ENCODE results near the gene PLEKHH3.
"Not testable (repeated sequence)": the region's sequence is repeated elsewhere in the genome, so short reads cannot be mapped to it uniquely, and the experiment has no call there.

The PLEKHH3 gene

DNA sequence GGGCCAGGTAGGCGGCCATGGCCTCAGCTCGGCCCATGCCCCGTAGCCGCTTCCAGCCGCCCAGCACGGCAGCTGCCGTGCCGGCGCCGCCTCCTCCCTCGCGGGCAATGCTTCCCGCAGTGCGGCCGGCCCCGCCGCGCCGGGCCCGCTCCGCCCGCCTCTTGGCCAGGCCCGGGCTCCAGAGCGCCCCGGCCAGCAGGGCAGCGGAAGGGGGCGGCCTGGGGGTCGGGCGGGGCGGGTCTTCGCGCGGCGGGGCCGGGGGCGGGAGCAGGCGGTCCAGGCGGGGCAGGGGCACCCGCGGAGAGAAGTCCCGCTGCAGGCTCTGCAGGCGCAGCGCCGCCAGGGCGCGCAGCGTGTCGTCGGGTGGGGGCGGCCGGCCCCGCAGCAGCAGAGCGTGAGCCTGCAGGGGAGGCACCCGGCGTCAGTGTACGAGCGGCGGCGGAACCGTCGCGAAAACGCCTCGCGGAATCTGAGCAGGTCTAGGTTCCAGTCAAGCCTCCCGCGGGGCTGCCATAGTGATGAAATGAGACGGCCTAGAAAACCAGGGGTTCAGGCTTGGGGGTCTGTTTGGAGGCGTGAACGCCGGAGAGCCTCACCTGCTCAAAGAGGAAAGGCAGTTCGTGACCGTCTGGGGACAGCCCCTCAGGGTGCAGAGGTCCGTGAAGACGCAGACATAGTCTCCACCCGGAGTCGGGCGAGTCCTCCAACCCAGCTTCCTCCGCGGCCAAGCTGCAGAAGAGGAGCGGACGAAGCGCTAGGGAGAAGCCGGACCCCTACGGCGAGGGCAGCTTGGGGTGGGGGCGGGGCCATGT is 6.6 kb downstream of the PLEKHH3 start:
- DNase-seq (ENCODE audit: low read depth): no peak
- H3K4me3 ChIP-seq (ENCODE audit: low read length): no peak overlapping the region
- TF ChIP-seq, protein P1, sequence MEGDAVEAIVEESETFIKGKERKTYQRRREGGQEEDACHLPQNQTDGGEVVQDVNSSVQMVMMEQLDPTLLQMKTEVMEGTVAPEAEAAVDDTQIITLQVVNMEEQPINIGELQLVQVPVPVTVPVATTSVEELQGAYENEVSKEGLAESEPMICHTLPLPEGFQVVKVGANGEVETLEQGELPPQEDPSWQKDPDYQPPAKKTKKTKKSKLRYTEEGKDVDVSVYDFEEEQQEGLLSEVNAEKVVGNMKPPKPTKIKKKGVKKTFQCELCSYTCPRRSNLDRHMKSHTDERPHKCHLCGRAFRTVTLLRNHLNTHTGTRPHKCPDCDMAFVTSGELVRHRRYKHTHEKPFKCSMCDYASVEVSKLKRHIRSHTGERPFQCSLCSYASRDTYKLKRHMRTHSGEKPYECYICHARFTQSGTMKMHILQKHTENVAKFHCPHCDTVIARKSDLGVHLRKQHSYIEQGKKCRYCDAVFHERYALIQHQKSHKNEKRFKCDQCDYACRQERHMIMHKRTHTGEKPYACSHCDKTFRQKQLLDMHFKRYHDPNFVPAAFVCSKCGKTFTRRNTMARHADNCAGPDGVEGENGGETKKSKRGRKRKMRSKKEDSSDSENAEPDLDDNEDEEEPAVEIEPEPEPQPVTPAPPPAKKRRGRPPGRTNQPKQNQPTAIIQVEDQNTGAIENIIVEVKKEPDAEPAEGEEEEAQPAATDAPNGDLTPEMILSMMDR (conservative IDR thresholded peaks at IDR 0.05; ENCODE audit: low read length): no peak

DNA sequence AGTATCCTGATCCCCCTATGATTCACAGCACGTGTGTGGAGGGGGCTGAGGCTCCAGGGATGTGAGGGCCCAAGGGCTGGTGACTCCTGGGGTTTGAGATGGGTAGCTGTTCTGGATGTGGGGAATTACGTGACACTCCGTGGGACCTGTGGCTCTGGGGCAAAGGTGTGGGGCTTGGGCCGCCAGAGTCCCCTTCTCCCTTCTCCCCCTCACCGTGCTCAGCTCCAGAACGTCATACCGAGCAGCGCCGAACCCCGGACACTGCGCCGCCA is 7.2 kb downstream of the PLEKHH3 start:
- no peak overlapping the region for H3K4me3 ChIP-seq (ENCODE audit: low read length)

DNA sequence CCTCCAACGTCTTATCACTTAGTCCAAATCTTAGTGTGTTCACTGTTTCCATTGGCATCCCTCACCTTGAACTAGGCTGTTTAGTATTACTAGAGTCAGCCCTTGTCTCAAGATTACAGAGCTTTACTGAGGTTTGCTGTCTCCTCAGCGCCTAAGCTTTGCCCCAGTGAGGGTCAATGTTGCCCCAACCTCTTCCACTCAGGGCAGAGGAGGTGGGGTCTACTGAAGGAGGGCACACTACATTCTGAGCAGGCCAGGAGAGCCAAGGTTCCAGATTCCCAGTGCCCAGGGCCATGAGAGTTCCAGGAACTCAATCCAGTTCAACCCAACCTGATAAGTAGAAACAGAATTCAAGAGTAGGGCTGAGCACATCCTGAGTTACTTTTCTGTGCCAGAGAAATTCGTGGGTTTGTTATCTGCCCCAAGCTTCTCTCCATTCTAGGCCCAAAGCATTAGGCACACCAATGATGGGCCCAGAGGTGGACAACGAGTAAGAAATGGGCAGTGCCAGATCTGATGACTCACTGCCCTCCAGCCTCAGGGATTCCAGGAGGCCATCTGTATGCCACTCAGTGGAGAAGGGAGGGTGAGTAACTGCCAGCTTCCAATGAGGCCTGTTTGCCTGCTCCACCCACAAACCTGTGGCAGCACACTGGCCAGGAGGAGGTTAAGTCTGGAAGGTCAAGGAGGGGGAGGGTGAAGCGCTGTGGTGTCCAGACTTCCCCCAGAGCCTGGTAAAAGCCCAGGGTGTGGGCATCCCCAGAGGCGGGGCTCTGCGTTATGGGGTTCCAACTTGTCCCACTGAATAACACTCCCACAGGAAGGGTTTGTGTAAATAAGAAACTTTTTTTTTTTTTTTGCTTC is 9.5 kb downstream of the PLEKHH3 start:
- DNase-seq (ENCODE audit: low read depth): peak; percentile 78
- no peak overlapping the region for H3K4me3 ChIP-seq (ENCODE audit: low read length)
- TF ChIP-seq, protein P1 (conservative IDR thresholded peaks at IDR 0.05; ENCODE audit: low read length): no peak

More for the DNA sequence above, 7.2 kb downstream of the PLEKHH3 start:
- TF ChIP-seq, protein P1 (conservative IDR thresholded peaks at IDR 0.05; ENCODE audit: low read length): no peak
- DNase-seq (ENCODE audit: low read depth): no peak

DNA sequence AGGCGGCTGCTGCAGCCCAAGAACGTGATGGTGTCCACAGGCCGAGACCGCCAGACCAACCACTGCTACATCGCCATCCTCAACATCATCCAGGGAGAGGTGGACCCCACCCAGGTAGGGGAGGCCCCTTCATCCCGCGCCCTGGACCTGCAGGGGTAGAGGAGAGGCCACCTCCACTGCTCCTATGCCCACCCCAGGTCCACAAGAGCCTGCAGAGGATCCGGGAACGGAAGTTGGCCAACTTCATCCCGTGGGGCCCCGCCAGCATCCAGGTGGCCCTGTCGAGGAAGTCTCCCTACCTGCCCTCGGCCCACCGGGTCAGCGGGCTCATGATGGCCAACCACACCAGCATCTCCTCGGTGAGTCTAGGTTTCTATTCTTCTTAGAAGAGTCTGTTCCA is 10.7 kb downstream of the PLEKHH3 start:
- H3K4me3 ChIP-seq (ENCODE audit: low read length); DNase-seq (ENCODE audit: low read depth): not testable (repeated sequence)

DNA sequence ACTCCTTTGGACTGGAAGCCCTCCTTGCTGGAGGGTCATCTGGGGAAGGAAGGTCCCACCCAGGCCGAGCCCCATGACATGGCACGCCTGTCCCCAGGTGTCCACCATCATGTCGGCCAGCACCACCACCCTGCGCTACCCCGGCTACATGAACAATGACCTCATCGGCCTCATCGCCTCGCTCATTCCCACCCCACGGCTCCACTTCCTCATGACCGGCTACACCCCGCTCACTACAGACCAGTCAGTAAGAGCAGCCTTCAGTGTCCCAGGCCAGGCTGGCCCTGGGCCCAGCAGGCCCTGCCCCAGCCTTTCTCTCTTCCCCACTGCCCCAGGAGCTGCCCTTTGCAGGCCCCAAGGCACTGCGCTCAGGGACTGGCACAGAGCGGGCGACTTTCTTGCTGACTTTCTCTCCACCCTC is 11.2 kb downstream of the PLEKHH3 start:
- no peak for DNase-seq (ENCODE audit: low read depth)
- H3K4me3 ChIP-seq (ENCODE audit: low read length): no peak overlapping the region
- TF ChIP-seq, protein P1 (conservative IDR thresholded peaks at IDR 0.05; ENCODE audit: low read length): no peak

DNA sequence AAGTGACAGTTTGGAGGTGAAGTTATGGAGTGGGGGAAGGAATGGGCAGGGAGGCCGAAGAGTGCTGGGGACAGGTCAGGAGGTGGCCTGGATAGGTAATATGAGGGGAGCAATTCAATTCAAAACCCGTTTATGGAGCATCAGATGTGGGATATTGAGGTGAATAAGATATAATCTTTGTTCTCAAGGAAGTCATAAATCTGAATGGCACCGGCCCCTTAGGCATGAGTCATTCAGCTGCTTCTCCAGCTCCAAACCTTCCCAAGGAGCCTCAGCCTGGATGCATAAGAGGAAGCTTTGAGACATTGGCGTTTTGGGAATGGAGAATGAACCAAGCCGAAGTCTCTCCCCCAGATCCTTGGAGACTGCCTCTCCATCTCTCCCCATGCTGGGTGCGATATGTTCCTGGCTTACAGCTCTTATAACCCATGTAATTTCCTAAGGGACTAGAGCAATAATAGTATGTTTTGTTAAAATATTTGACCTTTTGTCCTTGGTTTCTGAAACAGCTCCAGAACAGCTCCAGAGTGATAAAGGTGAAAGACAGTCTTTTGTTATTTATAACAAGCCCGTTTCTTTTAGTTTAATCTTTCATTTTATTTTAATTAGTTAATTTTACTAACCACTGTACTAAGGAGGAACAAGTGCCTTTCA is 16.0 kb downstream of the PLEKHH3 start:
- peak; percentile 72 for DNase-seq (ENCODE audit: low read depth)
- TF ChIP-seq, protein P1 (conservative IDR thresholded peaks at IDR 0.05; ENCODE audit: low read length): no peak
- H3K4me3 ChIP-seq (ENCODE audit: low read length): peak overlapping the region; percentile 40

DNA sequence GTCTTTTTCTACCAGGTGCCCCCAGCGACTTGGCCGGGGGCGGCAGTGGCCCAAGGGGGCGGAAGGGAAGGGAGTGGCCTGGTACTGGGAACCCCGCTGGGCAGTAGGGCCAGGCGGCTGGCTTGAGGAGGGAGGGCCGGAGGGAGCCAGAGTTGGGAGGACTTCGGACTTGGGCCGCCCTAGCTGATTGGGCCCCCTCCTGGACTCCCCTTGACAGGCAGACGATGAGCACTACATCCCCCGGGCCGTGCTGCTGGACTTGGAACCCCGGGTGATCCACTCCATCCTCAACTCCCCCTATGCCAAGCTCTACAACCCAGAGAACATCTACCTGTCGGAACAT is 16.9 kb downstream of the PLEKHH3 start:
- DNase-seq (ENCODE audit: low read depth): not testable (repeated sequence)
- peak overlapping the region; percentile 82 for H3K4me3 ChIP-seq (ENCODE audit: low read length)
